ENCODE measurements around the gene PRMT1.

GRCh38 chr19:49637821-49638738, 39.0 kb upstream of the PRMT1 start:
- TF ChIP-seq, protein P1, sequence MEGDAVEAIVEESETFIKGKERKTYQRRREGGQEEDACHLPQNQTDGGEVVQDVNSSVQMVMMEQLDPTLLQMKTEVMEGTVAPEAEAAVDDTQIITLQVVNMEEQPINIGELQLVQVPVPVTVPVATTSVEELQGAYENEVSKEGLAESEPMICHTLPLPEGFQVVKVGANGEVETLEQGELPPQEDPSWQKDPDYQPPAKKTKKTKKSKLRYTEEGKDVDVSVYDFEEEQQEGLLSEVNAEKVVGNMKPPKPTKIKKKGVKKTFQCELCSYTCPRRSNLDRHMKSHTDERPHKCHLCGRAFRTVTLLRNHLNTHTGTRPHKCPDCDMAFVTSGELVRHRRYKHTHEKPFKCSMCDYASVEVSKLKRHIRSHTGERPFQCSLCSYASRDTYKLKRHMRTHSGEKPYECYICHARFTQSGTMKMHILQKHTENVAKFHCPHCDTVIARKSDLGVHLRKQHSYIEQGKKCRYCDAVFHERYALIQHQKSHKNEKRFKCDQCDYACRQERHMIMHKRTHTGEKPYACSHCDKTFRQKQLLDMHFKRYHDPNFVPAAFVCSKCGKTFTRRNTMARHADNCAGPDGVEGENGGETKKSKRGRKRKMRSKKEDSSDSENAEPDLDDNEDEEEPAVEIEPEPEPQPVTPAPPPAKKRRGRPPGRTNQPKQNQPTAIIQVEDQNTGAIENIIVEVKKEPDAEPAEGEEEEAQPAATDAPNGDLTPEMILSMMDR (IDR thresholded peaks at IDR 0.05), result no peak
- TF ChIP-seq POLR2A (IDR thresholded peaks at IDR 0.05), result peak in 1 of 2 donors; percentile 76

All from Peyer's patch (tissue), 4 donors.